Activated CD4-positive, alpha-beta T cell treated with anti-CD3 and anti-CD28 coated beads for 36 hours (primary cell): ENCODE data around the gene BTN2A1. TPM values are rescaled to one million over a fixed set of nuclear protein-coding genes. Genes with fewer than 3 reads are reported as not detected.
A peak's percentile ranks its signal among the peaks of the same experiment; 100 is the strongest.
"Not testable (repeated sequence)": the region's sequence is repeated elsewhere in the genome, so short reads cannot be mapped to it uniquely, and the experiment has no call there.

Source experiments
- ATAC-seq: fragments of 200-7000 bp; cut with Tn5 transposase; one replicate; pipeline ENCODE4 v1.10.0; 2021; ENCODE audit warnings: mild to moderate bottlenecking, moderate library complexity
- CTCF ChIA-PET: fragments of 350-600 bp; sonication (Branson Sonifier 250); formaldehyde crosslinking; loops from one replicate; lab custom pipeline; 2021; ENCODE audit warnings: antibody characterized with exemption; lab: Charles Lee
- POLR2A ChIA-PET: fragments of 350-600 bp; sonication (Branson Sonifier 250); formaldehyde crosslinking; loops from one replicate; lab custom pipeline; 2021; ENCODE audit warnings: antibody characterized with exemption, inconsistent platforms; lab: Charles Lee
- DNase-seq: peaks from one replicate; pipeline ENCODE4 v3.0.0-alpha.2; 2020
- H3K27ac Mint-ChIP-seq: one replicate; pipeline ENCODE4 v1.8.0; 2021; ENCODE audit warnings: mixed read lengths
- H3K27me3 Mint-ChIP-seq: one replicate; pipeline ENCODE4 v1.8.0; 2021; ENCODE audit warnings: mixed read lengths
- H3K36me3 Mint-ChIP-seq: one replicate; pipeline ENCODE4 v1.8.0; 2021; ENCODE audit warnings: low read depth, mixed read lengths
- H3K4me1 Mint-ChIP-seq: one replicate; pipeline ENCODE4 v1.8.0; 2021; ENCODE audit warnings: mixed read lengths
- H3K4me3 Mint-ChIP-seq: one replicate; pipeline ENCODE4 v1.8.0; 2021; ENCODE audit warnings: mild to moderate bottlenecking, moderate library complexity, mixed read lengths
- H3K9me3 Mint-ChIP-seq: one replicate; pipeline ENCODE4 v1.8.0; 2021; ENCODE audit warnings: low read depth, mixed read lengths
- intact Hi-C, 2 experiments: fragments of 100-400 bp; cut with DNase I in 1 of 2; cut with micrococcal nuclease in 1 of 2; formaldehyde crosslinking; loops; one replicate each; pipeline versions ENCODE4 v1.14.2 to v1.15.1; 2022 to 2024; cut with DNase I, micrococcal nuclease
- total RNA-seq, 2 experiments: library from RNA; stranded (reverse); gene quantifications; one replicate each; pipeline ENCODE4 v1.2.3, GENCODE V29; 2021

Gene BTN2A1
- total RNA-seq, 2 experiments from 2014 or later: 17.3 to 17.5 TPM

- Mint-ChIP-seq H3K36me3 (peaks cover 20% of the 10 kb centered on the region), H3K4me3 (no peak overlapping the region), H3K4me1 (peaks cover 5% of the 10 kb centered on the region), H3K27ac (no peak overlapping the region), H3K27me3 (no peaks in the 10 kb centered on the region), H3K9me3 (peaks cover 16% of the 10 kb centered on the region)
- POLR2A ChIA-PET: no interaction called here
- CTCF ChIA-PET: interaction anchor here (0.6 kb wide), 1 partner anchor 168 kb away, joined by 3 read pairs; no protein-coding TSS in a partner anchor
- DNase-seq: peak; percentile 45
- intact Hi-C loops: loop anchor here (1.0 to 5.0 kb wide), 5 partner anchors 18 to 79 kb away; partner anchors contain the start of genes BTN3A1 (in 2 of the 2) and BTN2A2 (in 1 of the 2)
- ATAC-seq: peak; percentile 6
Observed at GRCh38 chr6:26420688-26421171, 37.0 kb upstream of the BTN2A1 start.

- DNase-seq (peak; percentile 62), ATAC-seq (peak; percentile 97)
- POLR2A ChIA-PET: no interaction called here
- peaks cover 13% of the 10 kb centered on the region for H3K36me3 Mint-ChIP-seq
- no peak overlapping the region for H3K27ac Mint-ChIP-seq
- peaks cover 5% of the 10 kb centered on the region for H3K4me1 Mint-ChIP-seq
- intact Hi-C loops: loop anchor here (1.0 to 5.0 kb wide), 5 partner anchors 18 to 80 kb away; partner anchors contain the start of genes BTN3A1 (in 2 of the 2) and BTN2A2 (in 1 of the 2)
- H3K27me3 Mint-ChIP-seq: no peaks in the 10 kb centered on the region
- H3K4me3 Mint-ChIP-seq: no peak overlapping the region
- peaks cover 14% of the 10 kb centered on the region for H3K9me3 Mint-ChIP-seq
- CTCF ChIA-PET: interaction anchor here (0.6 kb wide), 1 partner anchor 167 kb away, joined by 3 read pairs; no protein-coding TSS in a partner anchor
Observed at GRCh38 chr6:26421259-26422144, 36.3 kb upstream of the BTN2A1 start.

GRCh38 chr6:26422329-26422728, 35.4 kb upstream of the BTN2A1 start:
- no peaks in the 10 kb centered on the region for H3K27me3 Mint-ChIP-seq
- H3K27ac Mint-ChIP-seq: no peak overlapping the region
- H3K36me3 Mint-ChIP-seq: peaks cover 11% of the 10 kb centered on the region
- ChIA-PET POLR2A (no interaction called here), CTCF (no interaction called here)
- H3K4me3 Mint-ChIP-seq: no peak overlapping the region
- DNase-seq: no peak
- peaks cover 10% of the 10 kb centered on the region for H3K9me3 Mint-ChIP-seq
- ATAC-seq: no peak
- intact Hi-C loops: loop anchor here in 1 of 2 experiments (5.0 kb wide), 1 partner anchor 80 kb away; no protein-coding TSS in a partner anchor
- H3K4me1 Mint-ChIP-seq: peaks cover 5% of the 10 kb centered on the region

GRCh38 chr6:26426691-26427450, 30.9 kb upstream of the BTN2A1 start:
- intact Hi-C loops: no loop called here
- Mint-ChIP-seq H3K36me3 (peaks cover 3% of the 10 kb centered on the region), H3K4me1 (peaks cover 3% of the 10 kb centered on the region), H3K27me3 (no peaks in the 10 kb centered on the region), H3K27ac (no peak overlapping the region), H3K9me3 (no peaks in the 10 kb centered on the region), H3K4me3 (no peak overlapping the region)
- no peak for ATAC-seq
- POLR2A ChIA-PET: no interaction called here
- CTCF ChIA-PET: no interaction called here
- DNase-seq: no peak

GRCh38 chr6:26427451-26427809, 30.3 kb upstream of the BTN2A1 start:
- H3K36me3 Mint-ChIP-seq: peaks cover 3% of the 10 kb centered on the region
- no peaks in the 10 kb centered on the region for H3K9me3 Mint-ChIP-seq
- intact Hi-C loops: no loop called here
- H3K27ac Mint-ChIP-seq: no peak overlapping the region
- H3K4me1 Mint-ChIP-seq: no peaks in the 10 kb centered on the region
- no peak for ATAC-seq
- no peak overlapping the region for H3K4me3 Mint-ChIP-seq
- no peaks in the 10 kb centered on the region for H3K27me3 Mint-ChIP-seq
- peak; percentile 21 for DNase-seq
- CTCF ChIA-PET: no interaction called here
- POLR2A ChIA-PET: no interaction called here

- no peaks in the 10 kb centered on the region for H3K4me1 Mint-ChIP-seq
- intact Hi-C loops: no loop called here
- ChIA-PET CTCF (no interaction called here), POLR2A (no interaction called here)
- no peak for DNase-seq
- H3K36me3 Mint-ChIP-seq: peaks cover 3% of the 10 kb centered on the region
- no peak overlapping the region for H3K27ac Mint-ChIP-seq
- ATAC-seq: no peak
- H3K9me3 Mint-ChIP-seq: no peaks in the 10 kb centered on the region
- no peaks in the 10 kb centered on the region for H3K27me3 Mint-ChIP-seq
- H3K4me3 Mint-ChIP-seq: no peak overlapping the region
Observed at GRCh38 chr6:26428206-26428605, 29.5 kb upstream of the BTN2A1 start.

- ATAC-seq (no peak), DNase-seq (no peak)
- Mint-ChIP-seq H3K27ac (no peak overlapping the region), H3K4me1 (no peaks in the 10 kb centered on the region), H3K4me3 (no peak overlapping the region), H3K36me3 (peaks cover 10% of the 10 kb centered on the region), H3K9me3 (peaks cover 10% of the 10 kb centered on the region), H3K27me3 (no peaks in the 10 kb centered on the region)
- ChIA-PET CTCF (interaction anchor here (1.1 kb wide), 1 partner anchor 11 kb away, joined by 3 read pairs; no protein-coding TSS in a partner anchor), POLR2A (no interaction called here)
- intact Hi-C loops: no loop called here
Observed at GRCh38 chr6:26430787-26431186, 27.0 kb upstream of the BTN2A1 start.

- ChIA-PET POLR2A (no interaction called here), CTCF (interaction anchor here (0.6 to 1.1 kb wide), 3 partner anchors 12 to 24 kb away, joined by 3 to 4 read pairs (median 3); no protein-coding TSS in a partner anchor)
- Mint-ChIP-seq H3K27ac (no peak overlapping the region), H3K4me1 (no peaks in the 10 kb centered on the region), H3K4me3 (no peak overlapping the region), H3K36me3 (peaks cover 10% of the 10 kb centered on the region), H3K27me3 (no peaks in the 10 kb centered on the region), H3K9me3 (peaks cover 10% of the 10 kb centered on the region)
- DNase-seq (no peak), ATAC-seq (no peak)
- intact Hi-C loops: no loop called here
Observed at GRCh38 chr6:26431258-26432172, 26.2 kb upstream of the BTN2A1 start.

GRCh38 chr6:26432627-26433201, 25.0 kb upstream of the BTN2A1 start:
- Mint-ChIP-seq H3K4me1 (no peaks in the 10 kb centered on the region), H3K27ac (no peak overlapping the region), H3K9me3 (peaks cover 10% of the 10 kb centered on the region), H3K4me3 (no peak overlapping the region), H3K27me3 (no peaks in the 10 kb centered on the region), H3K36me3 (peaks cover 6% of the 10 kb centered on the region)
- CTCF ChIA-PET: no interaction called here
- POLR2A ChIA-PET: no interaction called here
- intact Hi-C loops: no loop called here
- no peak for ATAC-seq
- DNase-seq: no peak

GRCh38 chr6:26433680-26434079, 24.1 kb upstream of the BTN2A1 start:
- POLR2A ChIA-PET, H3K4me3 Mint-ChIP-seq, H3K4me1 Mint-ChIP-seq, intact Hi-C loops, H3K27me3 Mint-ChIP-seq, H3K36me3 Mint-ChIP-seq, CTCF ChIA-PET, DNase-seq, ATAC-seq, H3K27ac Mint-ChIP-seq, H3K9me3 Mint-ChIP-seq: not testable (repeated sequence)
